Astrocyte of the spinal cord (primary cell): ENCODE data around the gene BCORL1.

Experiments
- DNase-seq: peaks from one replicate; pipeline ENCODE4 v3.0.0; 2011; ENCODE audit warnings: low read depth, low spot score
- H3K4me3 ChIP-seq: 2 replicates; pipeline ENCODE4 v1.5.1; 2011; ENCODE audit warnings: low read depth, mild to moderate bottlenecking, low read length, moderate library complexity
- CTCF ChIP-seq: IDR thresholded peaks from 2 replicates; pipeline ENCODE4 v1.5.1; 2012; ENCODE audit warnings: low read depth, mild to moderate bottlenecking, low read length, inconsistent platforms
- in situ Hi-C: cut with HindIII; loops from 2 replicates; pipeline ENCODE4 v1.10.0; 2017; ENCODE audit warnings: low sequenced_read_pairs

BCORL1 gene

GRCh38 chrX:130075777-130076176 lies 93.3 kb downstream of the BCORL1 start:
- H3K4me3 ChIP-seq: no peak overlapping the region
- TF ChIP-seq CTCF: no peak
- in situ Hi-C loops: no loop called here
- DNase-seq: no peak

GRCh38 chrX:130079824-130080406 lies 97.5 kb downstream of the BCORL1 start:
- H3K4me3 ChIP-seq: no peak overlapping the region
- peak; percentile 68 for TF ChIP-seq CTCF
- DNase-seq: peak; percentile 63
- in situ Hi-C loops: no loop called here

GRCh38 chrX:130080791-130081367 lies 98.4 kb downstream of the BCORL1 start:
- no peak for DNase-seq
- TF ChIP-seq CTCF: no peak
- in situ Hi-C loops: no loop called here
- no peak overlapping the region for H3K4me3 ChIP-seq

GRCh38 chrX:130081421-130082045 lies 99.1 kb downstream of the BCORL1 start:
- DNase-seq: no peak
- no peak overlapping the region for H3K4me3 ChIP-seq
- in situ Hi-C loops: no loop called here
- TF ChIP-seq CTCF: no peak

GRCh38 chrX:130082244-130083106 lies 100.0 kb downstream of the BCORL1 start:
- DNase-seq: no peak
- in situ Hi-C loops: no loop called here
- H3K4me3 ChIP-seq: no peak overlapping the region
- TF ChIP-seq CTCF: no peak

- DNase-seq: no peak
- in situ Hi-C loops: no loop called here
- no peak for TF ChIP-seq CTCF
- H3K4me3 ChIP-seq: no peak overlapping the region
Observed at GRCh38 chrX:130083107-130083490, 100.7 kb downstream of the BCORL1 start.
